Lower lobe of right lung (tissue), 2 donors: Measurements from ENCODE around the gene RCE1. TPM values are rescaled to one million over a fixed set of nuclear protein-coding genes. Genes with fewer than 3 reads are reported as not detected.

ENCODE experiments used
- ATAC-seq, 2 donors: fragments of 200-7000 bp; cut with Tn5 transposase; one replicate each; pipeline ENCODE4 v1.9.1; 2020 to 2022; ENCODE audit warnings: mild to moderate bottlenecking in 2 of 2, moderate library complexity in 2 of 2
- DNase-seq: peaks from one replicate; pipeline ENCODE4 v3.0.0-alpha.2; 2020
- H3K27ac ChIP-seq: fragments of 200-600 bp; one replicate; pipeline ENCODE4 v1.8.0; 2022
- H3K27me3 ChIP-seq: fragments of 200-600 bp; one replicate; pipeline ENCODE4 v1.8.0; 2022; ENCODE audit warnings: low read depth
- H3K36me3 ChIP-seq: fragments of 200-600 bp; one replicate; pipeline ENCODE4 v1.8.0; 2022; ENCODE audit warnings: mild to moderate bottlenecking
- H3K4me1 ChIP-seq: fragments of 200-600 bp; one replicate; pipeline ENCODE4 v1.8.0; 2022
- H3K4me3 ChIP-seq: fragments of 200-600 bp; one replicate; pipeline ENCODE4 v1.8.0; 2022; ENCODE audit warnings: mild to moderate bottlenecking
- H3K9me3 ChIP-seq: fragments of 200-600 bp; one replicate; pipeline ENCODE4 v1.8.0; 2022
- intact Hi-C: fragments of 100-400 bp; cut with DNase I; formaldehyde crosslinking; loops from one replicate; pipeline ENCODE4 v1.11.0; 2022
- total RNA-seq: library from RNA; stranded (reverse); fragmentation: NEBNext Ultra II Directional; extraction: Animal tissue kit (Norgen Biotek cat#: 25700); gene quantifications from one replicate; pipeline ENCODE4 v1.2.1, GENCODE V29; 2021
- TF ChIP-seq, protein P1 (sequence below): fragments of 200-600 bp; IDR thresholded peaks from one replicate; pipeline ENCODE4 v1.8.0; 2022; ENCODE audit warnings: antibody characterized with exemption, mild to moderate bottlenecking
- donor health status: DM: no; HTN: yes; CAD: no; lungs with severe emphysema.

The RCE1 gene
- total RNA-seq, 1 donor from 2014 or later = 18.9 TPM

GRCh38 chr11:66881451-66881835 lies 38.2 kb downstream of the RCE1 start:
- ATAC-seq (no peak), DNase-seq (no peak)
- Histone ChIP-seq H3K36me3 (no peaks in the 10 kb centered on the region), H3K27ac (no peak overlapping the region), H3K4me3 (no peak overlapping the region), H3K27me3 (no peaks in the 10 kb centered on the region), H3K4me1 (peaks cover 8% of the 10 kb centered on the region), H3K9me3 (no peaks in the 10 kb centered on the region)
- intact Hi-C loops = no loop called here
- TF ChIP-seq, protein P1, sequence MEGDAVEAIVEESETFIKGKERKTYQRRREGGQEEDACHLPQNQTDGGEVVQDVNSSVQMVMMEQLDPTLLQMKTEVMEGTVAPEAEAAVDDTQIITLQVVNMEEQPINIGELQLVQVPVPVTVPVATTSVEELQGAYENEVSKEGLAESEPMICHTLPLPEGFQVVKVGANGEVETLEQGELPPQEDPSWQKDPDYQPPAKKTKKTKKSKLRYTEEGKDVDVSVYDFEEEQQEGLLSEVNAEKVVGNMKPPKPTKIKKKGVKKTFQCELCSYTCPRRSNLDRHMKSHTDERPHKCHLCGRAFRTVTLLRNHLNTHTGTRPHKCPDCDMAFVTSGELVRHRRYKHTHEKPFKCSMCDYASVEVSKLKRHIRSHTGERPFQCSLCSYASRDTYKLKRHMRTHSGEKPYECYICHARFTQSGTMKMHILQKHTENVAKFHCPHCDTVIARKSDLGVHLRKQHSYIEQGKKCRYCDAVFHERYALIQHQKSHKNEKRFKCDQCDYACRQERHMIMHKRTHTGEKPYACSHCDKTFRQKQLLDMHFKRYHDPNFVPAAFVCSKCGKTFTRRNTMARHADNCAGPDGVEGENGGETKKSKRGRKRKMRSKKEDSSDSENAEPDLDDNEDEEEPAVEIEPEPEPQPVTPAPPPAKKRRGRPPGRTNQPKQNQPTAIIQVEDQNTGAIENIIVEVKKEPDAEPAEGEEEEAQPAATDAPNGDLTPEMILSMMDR = no peak

GRCh38 chr11:66881927-66882452 lies 38.7 kb downstream of the RCE1 start:
- intact Hi-C loops = no loop called here
- Histone ChIP-seq H3K36me3 (no peaks in the 10 kb centered on the region), H3K4me1 (peaks cover 8% of the 10 kb centered on the region), H3K27me3 (no peaks in the 10 kb centered on the region), H3K9me3 (no peaks in the 10 kb centered on the region), H3K4me3 (no peak overlapping the region), H3K27ac (no peak overlapping the region)
- TF ChIP-seq, protein P1 = no peak
- no peak for DNase-seq
- no peak for ATAC-seq

DNA sequence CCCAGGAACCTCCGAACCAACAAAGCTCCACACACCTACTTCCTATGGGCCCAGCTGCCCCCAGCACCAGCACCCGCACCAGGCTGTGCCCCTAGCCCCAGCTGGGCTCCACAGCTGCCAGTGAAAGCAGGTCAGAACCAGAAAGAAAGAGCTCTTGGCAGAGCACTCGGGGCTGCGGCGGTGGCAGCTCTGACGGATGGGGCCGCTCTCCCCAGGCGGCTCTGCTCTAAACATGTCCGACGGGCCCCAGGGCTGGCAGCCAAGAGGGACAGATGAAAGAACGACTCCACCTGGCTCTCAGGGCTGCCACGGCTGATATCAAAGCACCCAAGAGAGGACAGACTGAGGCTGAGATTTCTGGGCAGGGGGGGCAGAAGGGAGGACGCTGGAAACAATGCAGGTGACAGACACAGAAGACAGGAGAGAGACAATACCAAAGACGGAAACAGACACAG lies 39.3 kb downstream of the RCE1 start:
- Histone ChIP-seq H3K4me1 (peaks cover 8% of the 10 kb centered on the region), H3K27me3 (no peaks in the 10 kb centered on the region), H3K9me3 (no peaks in the 10 kb centered on the region), H3K4me3 (peak overlapping the region; percentile 33), H3K36me3 (no peaks in the 10 kb centered on the region), H3K27ac (no peak overlapping the region)
- ATAC-seq (peak; percentile 20 to 49), DNase-seq (no peak)
- intact Hi-C loops = no loop called here
- TF ChIP-seq, protein P1 = no peak

DNA sequence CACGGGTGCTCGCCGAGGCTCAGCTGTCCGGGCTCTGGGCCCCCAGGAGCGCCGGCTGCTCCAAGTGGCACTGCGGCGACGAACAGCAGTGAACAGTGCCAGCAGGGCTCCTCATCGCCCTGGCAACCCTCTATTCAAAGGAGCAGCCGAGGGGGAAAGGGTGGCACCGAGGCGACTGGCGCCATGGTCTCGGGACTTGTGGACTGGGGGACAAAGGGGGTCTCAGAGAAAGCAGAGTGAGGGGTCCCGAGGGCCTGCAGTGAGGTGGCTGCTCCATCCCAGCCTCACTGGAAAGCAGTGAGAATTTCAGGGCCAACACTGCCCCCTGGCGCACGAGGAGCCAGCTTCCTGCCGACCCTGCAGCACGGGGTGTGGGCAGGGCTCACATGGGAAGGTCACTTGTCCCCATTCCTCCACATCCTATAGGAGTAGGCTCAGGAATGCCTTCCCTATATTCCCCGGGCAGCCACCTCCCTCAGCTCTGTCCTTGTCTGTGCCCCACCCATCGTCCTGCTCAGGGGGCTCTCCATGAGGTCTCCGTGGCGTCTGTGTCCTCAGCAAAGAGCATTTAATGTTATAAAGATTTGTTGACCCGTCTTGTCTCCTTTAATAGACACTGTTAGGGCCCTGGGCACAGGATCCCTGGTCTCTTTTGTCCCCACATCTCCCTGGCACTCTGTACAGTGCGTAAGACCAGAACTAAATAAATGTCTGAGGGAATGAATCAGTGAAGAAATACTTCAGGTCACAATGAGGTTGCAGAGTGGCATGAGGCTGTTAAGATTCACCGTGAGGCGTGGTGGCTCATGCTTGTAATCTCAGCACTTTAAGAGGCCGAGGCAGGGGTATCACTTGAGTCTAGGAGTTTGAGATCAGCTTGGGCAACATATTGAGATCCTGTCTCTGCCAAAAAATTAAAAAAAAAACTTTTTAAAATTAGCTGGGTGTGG lies 40.0 kb downstream of the RCE1 start:
- Histone ChIP-seq H3K4me1 (peaks cover 8% of the 10 kb centered on the region), H3K27ac (no peak overlapping the region), H3K4me3 (peak overlapping the region; percentile 33), H3K9me3 (no peaks in the 10 kb centered on the region), H3K27me3 (no peaks in the 10 kb centered on the region), H3K36me3 (no peaks in the 10 kb centered on the region)
- DNase-seq (peak; percentile 80), ATAC-seq (peak; percentile 84 to 87)
- intact Hi-C loops = no loop called here
- TF ChIP-seq, protein P1 = peak; percentile 72

- Histone ChIP-seq H3K27ac (no peak overlapping the region), H3K27me3 (no peaks in the 10 kb centered on the region), H3K4me1 (peaks cover 8% of the 10 kb centered on the region), H3K36me3 (no peaks in the 10 kb centered on the region), H3K9me3 (no peaks in the 10 kb centered on the region), H3K4me3 (no peak overlapping the region)
- DNase-seq (no peak), ATAC-seq (no peak)
- intact Hi-C loops = no loop called here
- TF ChIP-seq, protein P1 = no peak
These were observed 41.2 kb downstream of the RCE1 start for GRCh38 chr11:66884443-66884842.
